GM12801 (cell line): ENCODE data around the gene OR10T2.

ENCODE experiments used
- TF ChIP-seq, protein P1 (sequence below): IDR thresholded peaks from one replicate; pipeline ENCODE4 v1.5.1; 2011; ENCODE audit warnings: control low read depth; ENCODE audit not compliant: insufficient read length; ENCODE audit errors: extremely low read depth

OR10T2 gene

DNA sequence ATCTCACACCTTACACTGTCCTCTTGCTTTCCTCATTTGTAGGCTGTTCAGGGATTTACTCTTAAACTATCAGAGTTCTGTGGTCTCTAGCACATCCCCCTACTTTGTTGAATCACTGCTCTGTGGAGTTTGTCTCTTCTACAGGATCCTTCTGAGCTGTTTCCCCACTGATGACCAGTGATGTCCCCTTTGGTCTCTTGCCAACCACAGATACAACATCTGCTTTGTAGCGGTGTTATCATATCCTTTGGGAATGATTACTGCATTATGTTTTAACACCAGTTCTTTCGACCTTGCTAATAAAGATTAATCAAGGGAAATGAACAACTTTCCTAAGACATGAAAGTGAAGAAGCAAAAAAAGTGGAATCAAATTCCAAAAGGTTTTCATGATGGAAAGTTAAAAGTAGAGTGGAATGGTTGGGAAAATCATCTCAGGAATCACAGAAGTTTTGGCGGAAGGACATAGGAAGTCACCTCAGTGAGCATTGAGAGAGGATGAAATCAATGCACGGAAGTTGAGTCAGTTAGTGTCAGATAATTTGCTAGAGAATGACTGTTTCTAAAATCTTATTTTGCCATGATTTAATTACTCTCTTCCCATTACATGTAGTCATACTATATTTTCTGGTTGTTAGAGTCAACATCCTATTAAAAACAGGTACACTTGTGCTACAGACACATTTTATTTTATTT lies 15.5 kb upstream of the OR10T2 start:
- TF ChIP-seq, protein P1, sequence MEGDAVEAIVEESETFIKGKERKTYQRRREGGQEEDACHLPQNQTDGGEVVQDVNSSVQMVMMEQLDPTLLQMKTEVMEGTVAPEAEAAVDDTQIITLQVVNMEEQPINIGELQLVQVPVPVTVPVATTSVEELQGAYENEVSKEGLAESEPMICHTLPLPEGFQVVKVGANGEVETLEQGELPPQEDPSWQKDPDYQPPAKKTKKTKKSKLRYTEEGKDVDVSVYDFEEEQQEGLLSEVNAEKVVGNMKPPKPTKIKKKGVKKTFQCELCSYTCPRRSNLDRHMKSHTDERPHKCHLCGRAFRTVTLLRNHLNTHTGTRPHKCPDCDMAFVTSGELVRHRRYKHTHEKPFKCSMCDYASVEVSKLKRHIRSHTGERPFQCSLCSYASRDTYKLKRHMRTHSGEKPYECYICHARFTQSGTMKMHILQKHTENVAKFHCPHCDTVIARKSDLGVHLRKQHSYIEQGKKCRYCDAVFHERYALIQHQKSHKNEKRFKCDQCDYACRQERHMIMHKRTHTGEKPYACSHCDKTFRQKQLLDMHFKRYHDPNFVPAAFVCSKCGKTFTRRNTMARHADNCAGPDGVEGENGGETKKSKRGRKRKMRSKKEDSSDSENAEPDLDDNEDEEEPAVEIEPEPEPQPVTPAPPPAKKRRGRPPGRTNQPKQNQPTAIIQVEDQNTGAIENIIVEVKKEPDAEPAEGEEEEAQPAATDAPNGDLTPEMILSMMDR: no peak

DNA sequence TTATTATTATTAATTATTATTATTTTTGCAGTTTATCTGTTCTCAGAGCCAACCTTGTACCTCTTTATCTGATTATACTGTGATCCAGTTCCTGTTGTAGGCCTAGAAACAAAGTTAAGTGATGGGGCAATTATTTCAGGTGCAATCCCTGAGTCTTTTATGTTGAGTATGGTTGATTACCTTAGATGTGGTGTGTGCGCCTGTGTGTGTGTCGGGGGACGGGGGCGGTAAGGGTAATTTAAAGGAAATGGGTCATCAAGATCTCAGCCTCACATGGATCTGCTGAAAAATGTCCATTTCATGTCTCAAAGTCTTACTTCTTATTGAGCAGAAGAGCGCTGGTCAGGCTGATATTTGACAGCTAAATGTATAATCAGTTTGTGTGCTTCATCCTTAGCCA lies 7.8 kb upstream of the OR10T2 start:
- TF ChIP-seq, protein P1: no peak

DNA sequence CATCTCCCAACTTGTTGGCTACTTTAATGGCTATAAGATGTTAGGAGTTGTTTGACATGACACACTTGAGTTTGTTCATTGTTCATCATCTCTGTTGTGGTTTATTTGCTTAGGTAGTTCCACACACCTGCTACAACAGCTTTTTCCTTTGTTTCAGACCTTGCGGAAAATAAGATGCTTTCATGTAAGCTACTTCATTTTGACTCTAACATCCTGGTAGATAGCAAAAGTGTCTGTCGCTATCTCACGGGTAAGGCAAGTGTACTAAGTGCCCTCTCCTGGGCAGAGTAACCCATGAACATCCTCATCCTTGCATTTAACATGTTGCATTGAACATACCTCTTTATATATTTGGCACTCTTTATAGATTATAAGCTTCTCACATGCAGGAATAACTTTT lies 1.6 kb upstream of the OR10T2 start:
- TF ChIP-seq, protein P1: no peak

DNA sequence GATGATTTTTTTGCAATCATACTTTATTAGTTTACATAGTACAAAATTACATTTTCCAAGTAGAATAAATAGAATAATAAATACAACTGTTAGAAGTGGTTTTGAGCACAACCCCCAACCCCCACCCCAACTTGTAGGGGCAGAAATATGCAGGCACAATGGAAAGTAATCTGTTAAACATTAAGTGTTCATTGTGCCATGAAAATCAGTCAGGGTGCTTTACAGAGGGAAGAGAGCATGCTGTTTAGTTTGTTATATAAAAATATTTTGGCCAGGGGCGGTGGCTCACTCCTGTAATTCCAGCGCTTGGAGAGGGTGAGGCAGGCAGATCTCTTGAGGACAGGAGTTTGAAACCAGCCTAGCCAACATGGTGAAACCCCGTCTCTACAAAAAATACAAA lies 2.6 kb downstream of the OR10T2 start:
- TF ChIP-seq, protein P1: no peak

DNA sequence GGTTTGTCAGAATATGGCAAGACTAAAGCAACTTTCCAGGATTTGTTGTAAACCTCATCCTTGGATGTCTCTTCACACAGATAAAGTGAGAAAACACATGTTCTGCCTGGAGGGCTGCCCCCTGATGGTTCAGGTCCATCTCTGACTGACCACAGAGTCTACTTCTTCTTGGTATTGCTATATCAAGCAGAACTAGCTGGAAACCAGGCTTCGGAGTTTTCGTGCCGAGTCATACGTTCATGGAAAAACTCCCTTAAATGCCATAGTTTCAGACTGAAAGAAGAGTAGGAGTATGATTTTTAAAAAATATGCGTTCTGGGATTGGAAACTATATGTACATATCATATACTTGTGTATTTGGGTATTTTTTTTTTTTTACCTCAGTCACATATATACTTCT lies 5.8 kb downstream of the OR10T2 start:
- TF ChIP-seq, protein P1: no peak

DNA sequence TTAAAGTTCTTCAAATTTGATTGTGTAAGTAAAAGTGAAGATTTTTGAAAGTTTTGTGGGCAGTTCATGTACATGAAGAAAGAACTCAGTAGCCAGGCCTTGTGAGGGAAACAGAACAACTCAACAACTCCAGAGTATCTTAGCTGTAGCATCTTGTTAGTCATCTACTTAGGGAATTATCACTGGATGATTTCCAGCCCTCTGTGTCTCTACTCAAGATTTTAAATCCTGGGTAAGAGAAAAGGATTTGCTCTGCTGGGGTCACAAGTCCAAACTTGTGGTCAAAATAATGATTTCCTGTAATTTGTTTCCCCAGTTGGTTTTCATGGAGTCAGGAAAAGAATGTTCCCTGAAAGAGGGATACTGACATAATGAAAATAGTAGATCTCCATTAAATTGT lies 8.2 kb downstream of the OR10T2 start:
- TF ChIP-seq, protein P1: no peak

DNA sequence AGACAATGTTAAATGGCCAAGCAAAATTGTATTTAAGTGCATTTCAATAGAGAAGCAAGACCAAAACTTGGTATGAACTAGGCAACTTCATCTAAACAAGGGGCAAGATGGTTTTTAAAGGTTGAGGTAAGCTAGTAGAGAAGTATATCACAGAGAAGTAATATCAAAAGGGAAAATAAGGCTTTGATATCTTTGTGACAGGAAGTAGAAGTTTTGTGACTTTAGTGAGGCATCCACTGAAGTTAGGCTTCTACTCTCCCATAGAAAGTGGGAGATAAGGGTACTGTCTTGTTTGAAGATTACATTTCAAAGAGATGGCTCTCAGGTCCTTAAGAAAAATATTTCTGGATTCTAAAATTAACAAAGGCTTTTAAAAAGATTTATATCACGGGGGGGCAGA lies 8.9 kb downstream of the OR10T2 start:
- TF ChIP-seq, protein P1: no peak
